ENCODE measurements around the gene DPCD. TPM values are rescaled to one million over a fixed set of nuclear protein-coding genes. Genes with fewer than 3 reads are reported as not detected.

Gene DPCD
- total and polyA plus RNA-seq, 10 of the 15 experiments (the other 5 are each of a cell fraction or from before 2014, with no cell fraction given), result 9.7 to 50.9 (median 26.3) TPM

DNA sequence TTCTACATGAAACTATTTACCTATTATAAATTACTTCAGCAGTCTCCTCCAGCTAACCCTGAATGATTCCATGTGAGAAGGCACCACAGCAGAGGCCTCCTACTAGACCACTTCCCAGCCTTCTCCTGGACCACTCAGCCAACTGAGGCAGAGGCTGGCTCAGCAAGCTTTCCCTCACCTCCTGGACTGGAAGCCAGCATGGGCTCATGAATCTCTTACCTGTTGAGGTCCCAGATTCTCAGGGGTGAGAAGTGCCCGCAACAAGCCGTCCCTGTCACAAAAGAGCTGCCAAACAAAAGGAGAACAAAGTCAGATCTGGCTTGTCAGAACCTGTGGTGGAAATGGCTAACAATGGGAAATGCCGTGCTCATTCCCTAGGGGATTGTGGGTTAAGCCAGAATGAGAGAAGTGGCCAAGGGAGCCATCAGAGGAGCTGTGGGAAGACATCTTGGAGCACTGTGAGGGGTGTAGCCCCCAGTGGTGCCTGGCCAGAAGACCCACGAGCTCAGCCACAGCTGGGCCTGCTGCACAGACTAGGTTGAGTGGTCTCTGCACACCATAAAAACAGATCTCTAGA lies 36.5 kb downstream of the DPCD start:
- Histone ChIP-seq H2AFZ (ENCODE audit: control insufficient read depth, low read depth, low read length) (no peak overlapping the region), H3K9ac (ENCODE audit: control insufficient read depth, insufficient read depth, low read length) (no peak overlapping the region), H3K36me3 (ENCODE audit: control insufficient read depth in 2 of 2, insufficient read depth in 2 of 2, low read length in 1 of 2) (peaks cover under 1 to 6% of the 10 kb centered on the region in 2 experiments; a peak in 2 of 4 replicates), H3K4me3 (no peak overlapping the region), H4K20me1 (ENCODE audit: control insufficient read depth, insufficient read depth) (no peaks in the 10 kb centered on the region), H3K79me2 (ENCODE audit: control insufficient read depth, insufficient read depth, low read length) (no peaks in the 10 kb centered on the region), H3K27me3 (replicated peaks in 1 of 2; ENCODE audit: control insufficient read depth in 2 of 2, insufficient read depth in 2 of 2, low read length in 1 of 2) (no peaks in the 10 kb centered on the region), H3K9me3 (replicated peaks; ENCODE audit: control insufficient read depth, insufficient read depth, low read length) (no peaks in the 10 kb centered on the region), H3K27ac (ENCODE audit: control insufficient read depth, insufficient read depth) (no peak overlapping the region), H3K4me2 (ENCODE audit: control insufficient read depth, insufficient read depth) (no peak overlapping the region), H3K4me1 (ENCODE audit: control insufficient read depth, insufficient read depth, low read length) (no peaks in the 10 kb centered on the region)
- in situ Hi-C loops (cut with MboI) (no loop called here), intact Hi-C loops (cut with micrococcal nuclease; ENCODE audit: unreplicated experiment) (no loop called here)
- CTCF ChIA-PET, result interaction anchor here (0.8 to 1.4 kb wide), 2 partner anchors 11 to 154 kb away, joined by 3 to 4 read pairs; no protein-coding TSS in a partner anchor
- no peak for DNase-seq (ENCODE audit: low read depth, low spot score)
- WGBS (ENCODE audit: insufficient coverage, insufficient replicate concordance, low lambda C conversion rate, missing lambda C conversion rate), result 16% methylated on average over 4 of the region's 4 CpGs
- TF ChIP-seq MEF2B (IDR thresholded peaks at IDR 0.05; ENCODE audit: partially characterized antibody, poor library complexity, severe bottlenecking), result peak; percentile 46
- TF ChIP-seq, protein P1, sequence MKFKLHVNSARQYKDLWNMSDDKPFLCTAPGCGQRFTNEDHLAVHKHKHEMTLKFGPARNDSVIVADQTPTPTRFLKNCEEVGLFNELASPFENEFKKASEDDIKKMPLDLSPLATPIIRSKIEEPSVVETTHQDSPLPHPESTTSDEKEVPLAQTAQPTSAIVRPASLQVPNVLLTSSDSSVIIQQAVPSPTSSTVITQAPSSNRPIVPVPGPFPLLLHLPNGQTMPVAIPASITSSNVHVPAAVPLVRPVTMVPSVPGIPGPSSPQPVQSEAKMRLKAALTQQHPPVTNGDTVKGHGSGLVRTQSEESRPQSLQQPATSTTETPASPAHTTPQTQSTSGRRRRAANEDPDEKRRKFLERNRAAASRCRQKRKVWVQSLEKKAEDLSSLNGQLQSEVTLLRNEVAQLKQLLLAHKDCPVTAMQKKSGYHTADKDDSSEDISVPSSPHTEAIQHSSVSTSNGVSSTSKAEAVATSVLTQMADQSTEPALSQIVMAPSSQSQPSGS (IDR thresholded peaks at IDR 0.05; ENCODE audit: low read length), result no peak
- no peak; the same call in 2 of the 3 replicates for ATAC-seq
- RAD21 ChIA-PET (ENCODE audit: unreplicated experiment), result no interaction called here
- no peak for FAIRE-seq
- POLR2A ChIA-PET, result no interaction called here
- SMC1A ChIA-PET (ENCODE audit: uncharacterized antibody, unreplicated experiment), result no interaction called here
- BruUV-seq (replicated peaks), result no TSS peak

DNA sequence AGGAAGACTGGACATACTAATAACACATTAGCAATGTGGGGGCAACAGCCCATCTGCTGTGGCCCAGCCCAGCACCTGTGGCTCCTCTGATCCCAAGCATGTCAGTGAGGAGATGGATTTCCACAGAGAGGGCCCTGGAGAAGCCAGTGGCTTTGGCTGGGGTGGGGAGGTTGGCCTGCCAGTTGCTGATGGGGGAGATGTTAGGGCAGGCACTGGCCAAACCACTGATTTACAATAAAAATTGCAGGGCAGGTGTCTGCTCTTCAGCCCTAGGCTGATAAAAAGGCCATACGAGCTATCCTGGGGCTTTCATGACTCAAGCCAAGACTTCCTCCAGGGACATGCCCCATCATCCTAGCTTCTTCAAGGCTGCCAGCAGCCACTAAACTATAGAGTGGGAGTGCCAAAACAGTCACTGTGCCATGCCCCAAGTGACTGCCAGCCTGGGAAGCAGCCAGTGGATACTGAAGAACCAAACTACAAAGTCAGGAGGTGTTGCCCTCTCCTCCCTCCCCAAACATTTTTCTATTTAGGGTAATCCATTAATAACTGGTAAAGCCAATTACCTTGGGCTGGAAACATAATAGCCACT lies 37.8 kb downstream of the DPCD start:
- no peak for FAIRE-seq
- intact Hi-C loops (cut with micrococcal nuclease; ENCODE audit: unreplicated experiment) (no loop called here), in situ Hi-C loops (cut with MboI) (no loop called here)
- TF ChIP-seq ZBED1 (IDR thresholded peaks at IDR 0.05; ENCODE audit: borderline replicate concordance) (no peak), JUNB (IDR thresholded peaks at IDR 0.05) (no peak), ASH2L (IDR thresholded peaks at IDR 0.05; ENCODE audit: borderline replicate concordance, low read depth) (no peak)
- TF ChIP-seq, protein P2, sequence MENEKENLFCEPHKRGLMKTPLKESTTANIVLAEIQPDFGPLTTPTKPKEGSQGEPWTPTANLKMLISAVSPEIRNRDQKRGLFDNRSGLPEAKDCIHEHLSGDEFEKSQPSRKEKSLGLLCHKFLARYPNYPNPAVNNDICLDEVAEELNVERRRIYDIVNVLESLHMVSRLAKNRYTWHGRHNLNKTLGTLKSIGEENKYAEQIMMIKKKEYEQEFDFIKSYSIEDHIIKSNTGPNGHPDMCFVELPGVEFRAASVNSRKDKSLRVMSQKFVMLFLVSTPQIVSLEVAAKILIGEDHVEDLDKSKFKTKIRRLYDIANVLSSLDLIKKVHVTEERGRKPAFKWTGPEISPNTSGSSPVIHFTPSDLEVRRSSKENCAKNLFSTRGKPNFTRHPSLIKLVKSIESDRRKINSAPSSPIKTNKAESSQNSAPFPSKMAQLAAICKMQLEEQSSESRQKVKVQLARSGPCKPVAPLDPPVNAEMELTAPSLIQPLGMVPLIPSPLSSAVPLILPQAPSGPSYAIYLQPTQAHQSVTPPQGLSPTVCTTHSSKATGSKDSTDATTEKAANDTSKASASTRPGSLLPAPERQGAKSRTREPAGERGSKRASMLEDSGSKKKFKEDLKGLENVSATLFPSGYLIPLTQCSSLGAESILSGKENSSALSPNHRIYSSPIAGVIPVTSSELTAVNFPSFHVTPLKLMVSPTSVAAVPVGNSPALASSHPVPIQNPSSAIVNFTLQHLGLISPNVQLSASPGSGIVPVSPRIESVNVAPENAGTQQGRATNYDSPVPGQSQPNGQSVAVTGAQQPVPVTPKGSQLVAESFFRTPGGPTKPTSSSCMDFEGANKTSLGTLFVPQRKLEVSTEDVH (IDR thresholded peaks at IDR 0.05; ENCODE audit: low read depth, partially characterized antibody), result no peak
- TF ChIP-seq, protein P3, sequence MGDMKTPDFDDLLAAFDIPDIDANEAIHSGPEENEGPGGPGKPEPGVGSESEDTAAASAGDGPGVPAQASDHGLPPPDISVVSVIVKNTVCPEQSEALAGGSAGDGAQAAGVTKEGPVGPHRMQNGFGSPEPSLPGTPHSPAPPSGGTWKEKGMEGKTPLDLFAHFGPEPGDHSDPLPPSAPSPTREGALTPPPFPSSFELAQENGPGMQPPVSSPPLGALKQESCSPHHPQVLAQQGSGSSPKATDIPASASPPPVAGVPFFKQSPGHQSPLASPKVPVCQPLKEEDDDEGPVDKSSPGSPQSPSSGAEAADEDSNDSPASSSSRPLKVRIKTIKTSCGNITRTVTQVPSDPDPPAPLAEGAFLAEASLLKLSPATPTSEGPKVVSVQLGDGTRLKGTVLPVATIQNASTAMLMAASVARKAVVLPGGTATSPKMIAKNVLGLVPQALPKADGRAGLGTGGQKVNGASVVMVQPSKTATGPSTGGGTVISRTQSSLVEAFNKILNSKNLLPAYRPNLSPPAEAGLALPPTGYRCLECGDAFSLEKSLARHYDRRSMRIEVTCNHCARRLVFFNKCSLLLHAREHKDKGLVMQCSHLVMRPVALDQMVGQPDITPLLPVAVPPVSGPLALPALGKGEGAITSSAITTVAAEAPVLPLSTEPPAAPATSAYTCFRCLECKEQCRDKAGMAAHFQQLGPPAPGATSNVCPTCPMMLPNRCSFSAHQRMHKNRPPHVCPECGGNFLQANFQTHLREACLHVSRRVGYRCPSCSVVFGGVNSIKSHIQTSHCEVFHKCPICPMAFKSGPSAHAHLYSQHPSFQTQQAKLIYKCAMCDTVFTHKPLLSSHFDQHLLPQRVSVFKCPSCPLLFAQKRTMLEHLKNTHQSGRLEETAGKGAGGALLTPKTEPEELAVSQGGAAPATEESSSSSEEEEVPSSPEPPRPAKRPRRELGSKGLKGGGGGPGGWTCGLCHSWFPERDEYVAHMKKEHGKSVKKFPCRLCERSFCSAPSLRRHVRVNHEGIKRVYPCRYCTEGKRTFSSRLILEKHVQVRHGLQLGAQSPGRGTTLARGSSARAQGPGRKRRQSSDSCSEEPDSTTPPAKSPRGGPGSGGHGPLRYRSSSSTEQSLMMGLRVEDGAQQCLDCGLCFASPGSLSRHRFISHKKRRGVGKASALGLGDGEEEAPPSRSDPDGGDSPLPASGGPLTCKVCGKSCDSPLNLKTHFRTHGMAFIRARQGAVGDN (IDR thresholded peaks at IDR 0.05), result no peak

More for the DNA sequence above, 37.8 kb downstream of the DPCD start:
- Histone ChIP-seq H3K4me3 (no peak overlapping the region), H3K9ac (ENCODE audit: control insufficient read depth, insufficient read depth, low read length) (no peak overlapping the region), H4K20me1 (ENCODE audit: control insufficient read depth, insufficient read depth) (no peaks in the 10 kb centered on the region), H3K27me3 (replicated peaks in 1 of 2; ENCODE audit: control insufficient read depth in 2 of 2, insufficient read depth in 2 of 2, low read length in 1 of 2) (no peaks in the 10 kb centered on the region), H3K4me2 (ENCODE audit: control insufficient read depth, insufficient read depth) (no peak overlapping the region), H2AFZ (ENCODE audit: control insufficient read depth, low read depth, low read length) (no peak overlapping the region), H3K36me3 (ENCODE audit: control insufficient read depth in 2 of 2, insufficient read depth in 2 of 2, low read length in 1 of 2) (peaks cover 0 to 6% of the 10 kb centered on the region in 2 experiments; a peak in 1 of 4 replicates), H3K79me2 (ENCODE audit: control insufficient read depth, insufficient read depth, low read length) (no peaks in the 10 kb centered on the region), H3K9me3 (replicated peaks; ENCODE audit: control insufficient read depth, insufficient read depth, low read length) (no peaks in the 10 kb centered on the region), H3K27ac (ENCODE audit: control insufficient read depth, insufficient read depth) (no peak overlapping the region), H3K4me1 (ENCODE audit: control insufficient read depth, insufficient read depth, low read length) (no peaks in the 10 kb centered on the region)
- 40% methylated on average over 1 of the region's 1 CpG for WGBS (ENCODE audit: insufficient coverage, insufficient replicate concordance, low lambda C conversion rate, missing lambda C conversion rate)
- ChIA-PET POLR2A (no interaction called here), CTCF (no interaction called here), RAD21 (ENCODE audit: unreplicated experiment) (no interaction called here), SMC1A (ENCODE audit: uncharacterized antibody, unreplicated experiment) (no interaction called here)
- BruUV-seq (replicated peaks), result no TSS peak
- ATAC-seq (no peak), DNase-seq (ENCODE audit: low read depth, low spot score) (no peak)

Measured in GM12878 (cell line).